Measurements from ENCODE around the gene NFAM1.

The NFAM1 gene

DNA sequence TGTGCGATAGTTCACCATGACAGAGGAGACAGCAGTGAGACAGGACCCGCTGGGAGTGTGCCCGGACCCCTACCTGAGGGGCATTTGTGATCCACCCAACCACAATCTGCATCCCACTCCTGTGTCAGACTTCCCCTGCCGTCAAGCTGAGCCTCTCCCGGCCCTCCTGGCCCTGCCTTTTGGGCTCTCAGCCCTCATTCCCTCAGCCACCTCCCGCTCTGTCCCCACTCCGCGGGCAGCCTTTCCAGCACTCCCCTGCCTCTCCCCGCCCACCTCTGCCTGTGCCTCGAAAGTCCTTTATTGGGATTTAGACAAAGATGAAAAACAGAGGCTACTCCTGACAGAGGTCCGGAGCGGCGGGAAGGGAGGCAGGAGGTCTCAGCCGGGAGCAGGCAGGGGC, 4.2 kb downstream of the NFAM1 start:
- Histone ChIP-seq H3K4me1 (ENCODE audit: control insufficient read depth, insufficient read depth, low read length) (peaks cover 17% of the 10 kb centered on the region; the same call in 1 of the 2 replicates), H3K9me3 (ENCODE audit: control insufficient read depth, insufficient read depth, low read length) (no peaks in the 10 kb centered on the region), H3K27me3 (ENCODE audit: control insufficient read depth, insufficient read depth, low read length) (peaks cover 8% of the 10 kb centered on the region)

DNA sequence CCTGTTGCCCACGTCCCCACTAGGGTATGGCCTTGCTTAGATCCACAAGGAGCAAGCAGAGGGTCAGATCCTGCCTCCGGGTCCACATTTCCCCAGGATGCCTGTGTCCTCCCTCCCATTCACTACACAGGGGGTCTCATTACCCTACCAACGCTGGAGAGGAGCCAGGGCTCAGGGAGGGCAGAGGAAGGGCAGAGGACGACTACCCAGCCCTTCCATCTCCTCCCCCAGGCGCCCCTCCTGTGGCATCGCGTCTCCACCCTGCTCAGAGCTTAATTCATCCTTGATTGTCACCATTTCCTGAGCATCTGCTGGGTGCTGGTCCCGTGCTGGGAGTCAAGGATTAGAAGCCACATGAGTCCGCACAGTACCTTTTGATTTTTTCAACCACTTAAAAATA, 5.0 kb downstream of the NFAM1 start:
- H3K9me3 ChIP-seq (ENCODE audit: control insufficient read depth, insufficient read depth, low read length): no peaks in the 10 kb centered on the region
- peaks cover 2% of the 10 kb centered on the region; the same call in 1 of the 2 replicates for H3K27me3 ChIP-seq (ENCODE audit: control insufficient read depth, insufficient read depth, low read length)
- no peak overlapping the region for H3K27ac ChIP-seq (ENCODE audit: low read depth, low read length)
- no peak overlapping the region for H3K9ac ChIP-seq (ENCODE audit: low read depth, low read length)
- no peak overlapping the region for H3K4me3 ChIP-seq (ENCODE audit: low read depth, low read length)
- H3K36me3 ChIP-seq (ENCODE audit: control insufficient read depth, insufficient read depth, low read length): no peaks in the 10 kb centered on the region
- peaks cover 8% of the 10 kb centered on the region; the same call in 1 of the 2 replicates for H3K4me1 ChIP-seq (ENCODE audit: control insufficient read depth, insufficient read depth, low read length)

More for the DNA sequence above, 4.2 kb downstream of the NFAM1 start:
- no peaks in the 10 kb centered on the region for H3K36me3 ChIP-seq (ENCODE audit: control insufficient read depth, insufficient read depth, low read length)
- H3K9ac ChIP-seq (ENCODE audit: low read depth, low read length): no peak overlapping the region
- no peak overlapping the region for H3K27ac ChIP-seq (ENCODE audit: low read depth, low read length)
- no peak overlapping the region for H3K4me3 ChIP-seq (ENCODE audit: low read depth, low read length)

DNA sequence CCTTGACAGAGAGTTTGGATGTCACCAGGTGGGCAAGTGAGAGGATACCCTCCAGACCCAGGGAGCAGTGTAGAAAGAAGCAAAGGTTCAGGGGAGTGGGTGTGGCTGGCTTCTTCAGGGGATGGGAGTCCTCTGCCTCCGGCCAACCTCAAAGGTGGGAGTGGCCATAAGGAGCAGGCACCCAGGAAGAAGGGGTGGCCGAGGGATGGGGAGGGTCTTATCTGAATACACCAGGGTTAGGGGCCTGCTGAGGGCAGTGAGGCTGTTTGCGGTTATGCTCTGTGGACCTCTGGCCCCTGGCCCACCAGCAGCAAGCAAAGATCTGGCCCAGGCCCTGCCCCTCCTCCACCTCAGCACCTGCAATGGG, 6.2 kb downstream of the NFAM1 start:
- Histone ChIP-seq H3K27me3 (ENCODE audit: control insufficient read depth, insufficient read depth, low read length) (no peaks in the 10 kb centered on the region; the same call in 1 of the 2 replicates), H3K36me3 (ENCODE audit: control insufficient read depth, insufficient read depth, low read length) (no peaks in the 10 kb centered on the region), H3K27ac (ENCODE audit: low read depth, low read length) (no peak overlapping the region), H3K4me3 (ENCODE audit: low read depth, low read length) (no peak overlapping the region), H3K9ac (ENCODE audit: low read depth, low read length) (no peak overlapping the region), H3K4me1 (ENCODE audit: control insufficient read depth, insufficient read depth, low read length) (peaks cover 4% of the 10 kb centered on the region; the same call in 1 of the 2 replicates), H3K9me3 (ENCODE audit: control insufficient read depth, insufficient read depth, low read length) (no peaks in the 10 kb centered on the region)

DNA sequence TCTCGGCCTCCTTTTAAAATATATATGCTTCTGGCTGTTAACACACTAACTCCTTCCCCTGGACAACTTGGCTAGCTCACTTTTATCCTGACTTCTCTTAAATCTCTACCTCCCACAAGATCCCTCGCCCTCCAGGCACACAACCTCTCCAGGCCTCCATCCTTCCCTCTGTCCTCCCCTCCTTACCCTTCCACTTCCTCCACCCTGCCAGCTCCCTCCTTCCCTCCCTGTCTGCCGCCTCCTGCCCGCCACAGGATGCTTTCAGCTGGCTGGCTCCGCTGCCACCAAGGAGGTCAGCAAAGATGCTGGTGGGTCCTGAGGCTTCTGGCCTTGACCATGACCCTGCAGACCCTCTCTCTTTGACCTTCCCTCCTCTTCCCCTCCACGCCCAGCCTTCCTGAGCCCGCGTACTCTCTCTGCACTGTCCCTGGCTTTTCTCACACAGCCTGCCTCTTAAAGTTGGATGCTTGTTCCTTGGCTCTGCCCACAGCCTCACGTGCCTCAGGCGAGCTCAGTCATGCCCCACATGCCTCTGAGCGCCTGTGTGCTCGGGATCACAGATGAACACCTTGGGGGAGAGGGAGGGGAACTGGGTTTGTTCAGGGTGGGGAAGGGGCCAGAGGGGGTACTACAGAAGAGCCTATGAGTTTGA, 6.7 kb downstream of the NFAM1 start:
- H3K4me3 ChIP-seq (ENCODE audit: low read depth, low read length): no peak overlapping the region
- no peaks in the 10 kb centered on the region for H3K36me3 ChIP-seq (ENCODE audit: control insufficient read depth, insufficient read depth, low read length)
- H3K9me3 ChIP-seq (ENCODE audit: control insufficient read depth, insufficient read depth, low read length): no peaks in the 10 kb centered on the region
- H3K9ac ChIP-seq (ENCODE audit: low read depth, low read length): no peak overlapping the region
- no peaks in the 10 kb centered on the region; the same call in 1 of the 2 replicates for H3K27me3 ChIP-seq (ENCODE audit: control insufficient read depth, insufficient read depth, low read length)
- no peak overlapping the region for H3K27ac ChIP-seq (ENCODE audit: low read depth, low read length)
- H3K4me1 ChIP-seq (ENCODE audit: control insufficient read depth, insufficient read depth, low read length): peaks cover 4% of the 10 kb centered on the region; the same call in 1 of the 2 replicates

DNA sequence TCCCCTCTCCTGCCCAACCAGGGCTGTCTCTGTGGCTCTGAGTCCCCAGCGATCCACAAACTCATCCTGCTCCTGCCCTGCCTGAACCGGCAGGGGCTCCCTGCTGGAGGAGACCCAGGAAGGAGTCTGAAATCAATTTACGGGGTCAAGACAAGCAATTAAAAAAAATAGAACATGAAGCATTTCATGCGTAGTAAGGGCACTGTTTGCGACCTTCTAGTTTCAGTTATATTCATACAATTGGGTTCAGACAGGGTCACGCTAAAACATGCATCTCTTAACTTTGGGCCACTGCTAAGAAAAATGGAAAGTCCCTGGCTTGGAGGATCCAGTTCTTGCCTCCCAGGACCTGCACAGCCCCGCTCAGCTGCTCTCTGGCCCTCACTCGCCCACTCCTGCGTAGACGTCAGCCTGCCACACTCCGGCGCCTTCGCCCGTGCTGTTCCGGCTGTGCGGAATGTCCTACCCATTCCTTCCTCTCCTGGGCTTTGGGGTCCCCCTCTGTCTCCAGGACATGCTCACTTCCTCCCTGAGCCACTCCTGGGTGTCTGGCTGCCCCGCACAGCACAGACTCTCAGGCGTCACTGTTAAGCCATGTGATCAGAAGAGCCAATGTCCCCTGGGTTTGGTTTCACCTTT, 12.8 kb downstream of the NFAM1 start:
- no peaks in the 10 kb centered on the region for H3K36me3 ChIP-seq (ENCODE audit: control insufficient read depth, insufficient read depth, low read length)
- peaks cover 1% of the 10 kb centered on the region; the same call in 1 of the 2 replicates for H3K4me1 ChIP-seq (ENCODE audit: control insufficient read depth, insufficient read depth, low read length)
- H3K9me3 ChIP-seq (ENCODE audit: control insufficient read depth, insufficient read depth, low read length): no peaks in the 10 kb centered on the region
- H3K4me3 ChIP-seq (ENCODE audit: low read depth, low read length): no peak overlapping the region
- H3K27ac ChIP-seq (ENCODE audit: low read depth, low read length): no peak overlapping the region
- no peaks in the 10 kb centered on the region for H3K27me3 ChIP-seq (ENCODE audit: control insufficient read depth, insufficient read depth, low read length)
- H3K9ac ChIP-seq (ENCODE audit: low read depth, low read length): no peak overlapping the region

DNA sequence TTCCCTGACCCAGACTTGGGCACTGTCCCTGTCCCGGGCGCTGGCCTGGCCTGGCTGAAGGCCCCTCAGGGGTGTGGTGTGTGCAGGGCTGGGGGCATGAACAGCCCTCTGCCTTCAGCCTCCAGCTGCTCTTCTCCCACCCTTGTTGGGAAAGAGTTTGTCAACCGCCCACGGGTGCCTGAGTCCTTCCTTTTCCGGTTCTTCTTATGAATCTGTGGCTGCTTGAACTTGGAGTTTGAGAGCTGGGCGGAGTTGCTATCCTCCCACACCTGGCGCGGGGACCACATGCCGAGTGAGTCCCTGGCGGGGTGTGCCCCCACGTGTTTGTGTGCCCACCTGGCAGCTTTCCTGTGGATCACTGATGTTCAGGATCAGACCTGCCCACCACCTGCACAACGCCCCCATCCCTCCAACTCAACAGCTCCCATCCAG, 13.4 kb downstream of the NFAM1 start:
- H3K36me3 ChIP-seq (ENCODE audit: control insufficient read depth, insufficient read depth, low read length): no peaks in the 10 kb centered on the region
- no peaks in the 10 kb centered on the region for H3K4me1 ChIP-seq (ENCODE audit: control insufficient read depth, insufficient read depth, low read length)
- H3K9me3 ChIP-seq (ENCODE audit: control insufficient read depth, insufficient read depth, low read length): no peaks in the 10 kb centered on the region
- H3K27ac ChIP-seq (ENCODE audit: low read depth, low read length): no peak overlapping the region
- H3K9ac ChIP-seq (ENCODE audit: low read depth, low read length): no peak overlapping the region
- H3K27me3 ChIP-seq (ENCODE audit: control insufficient read depth, insufficient read depth, low read length): no peaks in the 10 kb centered on the region
- no peak overlapping the region for H3K4me3 ChIP-seq (ENCODE audit: low read depth, low read length)

DNA sequence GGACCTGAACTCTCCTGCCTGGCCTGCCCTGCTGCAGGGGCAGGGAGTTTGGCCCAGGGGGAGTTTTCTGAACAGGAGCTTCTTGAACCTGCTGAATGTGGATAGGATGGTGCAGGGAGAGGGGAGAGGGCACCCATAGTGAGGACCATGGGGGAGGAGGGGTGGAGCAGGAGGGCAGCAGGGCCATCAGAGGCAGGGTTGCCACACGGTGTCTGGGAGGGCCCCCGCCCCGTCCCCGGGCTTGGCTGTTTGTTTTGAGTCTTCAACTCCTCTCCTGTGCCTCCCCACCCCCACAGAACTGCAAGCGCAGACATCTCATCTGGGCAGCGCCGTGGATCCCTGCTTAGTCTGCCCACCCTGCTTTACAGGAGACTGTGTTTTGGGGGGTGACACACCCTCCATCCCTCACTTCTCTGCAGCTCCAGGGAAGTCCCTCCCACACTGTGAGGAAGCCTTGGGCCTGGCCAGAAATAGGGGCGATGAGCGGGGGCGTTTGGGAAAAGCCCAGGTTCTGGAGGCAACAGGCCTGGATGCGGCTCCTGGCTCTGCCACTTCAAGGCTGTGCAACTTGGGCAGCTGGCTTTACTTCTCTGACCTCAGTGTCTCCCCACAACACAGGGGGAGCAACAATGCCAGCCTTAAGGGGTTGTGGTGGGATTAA, 14.4 kb downstream of the NFAM1 start:
- H3K4me1 ChIP-seq (ENCODE audit: control insufficient read depth, insufficient read depth, low read length): peaks cover 5% of the 10 kb centered on the region
- no peaks in the 10 kb centered on the region for H3K9me3 ChIP-seq (ENCODE audit: control insufficient read depth, insufficient read depth, low read length)
- no peak overlapping the region for H3K9ac ChIP-seq (ENCODE audit: low read depth, low read length)
- no peak overlapping the region for H3K4me3 ChIP-seq (ENCODE audit: low read depth, low read length)
- H3K27ac ChIP-seq (ENCODE audit: low read depth, low read length): no peak overlapping the region
- no peaks in the 10 kb centered on the region for H3K36me3 ChIP-seq (ENCODE audit: control insufficient read depth, insufficient read depth, low read length)
- no peaks in the 10 kb centered on the region for H3K27me3 ChIP-seq (ENCODE audit: control insufficient read depth, insufficient read depth, low read length)

DNA sequence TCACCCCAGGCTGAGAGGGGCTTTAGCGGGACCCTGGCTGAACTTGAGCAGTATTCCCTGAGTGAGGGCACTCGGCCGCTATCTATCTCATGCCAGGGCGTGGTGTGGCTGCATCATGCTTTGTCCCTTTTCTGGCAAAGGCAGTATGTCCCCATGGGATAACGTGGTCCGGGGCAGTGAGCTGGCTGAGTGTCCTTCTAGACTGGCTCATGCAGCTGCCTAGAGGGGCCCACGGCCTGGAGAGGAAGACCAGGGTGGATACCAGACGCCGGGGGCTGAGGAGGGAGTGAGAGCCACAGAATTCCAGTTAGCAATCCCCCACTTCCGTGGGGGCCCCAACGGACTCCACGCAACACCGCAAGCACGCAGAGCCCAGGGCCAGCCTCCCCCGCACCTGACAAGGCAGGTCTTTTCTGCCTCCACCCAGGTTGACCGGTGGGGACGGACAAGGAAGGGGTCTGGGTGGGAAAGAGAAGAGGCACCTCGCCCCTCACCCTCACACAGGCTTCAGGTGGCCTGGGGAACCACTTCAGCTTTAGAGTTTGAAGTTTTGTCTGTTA, 15.5 kb downstream of the NFAM1 start:
- no peaks in the 10 kb centered on the region for H3K36me3 ChIP-seq (ENCODE audit: control insufficient read depth, insufficient read depth, low read length)
- no peak overlapping the region for H3K9ac ChIP-seq (ENCODE audit: low read depth, low read length)
- H3K4me3 ChIP-seq (ENCODE audit: low read depth, low read length): no peak overlapping the region
- H3K9me3 ChIP-seq (ENCODE audit: control insufficient read depth, insufficient read depth, low read length): no peaks in the 10 kb centered on the region
- no peak overlapping the region for H3K27ac ChIP-seq (ENCODE audit: low read depth, low read length)
- H3K27me3 ChIP-seq (ENCODE audit: control insufficient read depth, insufficient read depth, low read length): no peaks in the 10 kb centered on the region
- peaks cover 14% of the 10 kb centered on the region for H3K4me1 ChIP-seq (ENCODE audit: control insufficient read depth, insufficient read depth, low read length)

DNA sequence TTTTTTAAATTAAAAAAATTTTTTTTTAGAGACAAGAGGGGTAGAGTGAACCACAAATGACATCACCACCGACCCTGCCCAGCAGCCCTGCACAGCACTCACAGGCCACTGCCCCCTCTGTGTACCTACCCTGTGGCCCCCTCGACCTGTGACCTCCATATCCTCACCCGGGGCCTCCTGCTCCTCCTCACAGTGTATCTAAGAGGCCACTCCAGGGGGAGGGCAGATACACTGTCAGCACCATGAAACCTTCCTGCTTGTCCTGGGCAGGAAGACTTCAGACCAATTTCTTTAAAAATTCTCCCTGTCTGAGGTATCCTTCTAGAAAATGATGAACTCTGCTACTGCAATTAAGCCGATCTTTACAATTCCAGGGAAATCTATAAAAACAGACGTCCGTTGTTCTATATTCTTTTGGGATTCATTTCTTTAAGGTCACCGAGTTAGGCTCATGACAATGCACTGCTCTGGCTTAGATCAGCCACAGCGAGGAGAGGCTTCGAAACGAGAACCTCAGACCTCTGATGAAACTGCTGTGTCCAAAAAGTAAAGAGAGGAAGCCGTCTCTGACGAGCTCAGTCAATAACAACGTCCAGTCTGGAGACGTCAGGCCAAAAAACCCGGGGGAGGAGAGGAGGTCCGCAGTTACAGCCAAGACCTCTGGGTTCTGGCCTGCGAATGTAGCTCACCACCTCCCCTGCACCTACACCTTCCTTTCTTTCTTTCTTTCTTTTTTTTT, 17.5 kb downstream of the NFAM1 start:
- no peak overlapping the region for H3K27ac ChIP-seq (ENCODE audit: low read depth, low read length)
- peaks cover 14% of the 10 kb centered on the region for H3K4me1 ChIP-seq (ENCODE audit: control insufficient read depth, insufficient read depth, low read length)
- H3K4me3 ChIP-seq (ENCODE audit: low read depth, low read length): no peak overlapping the region
- no peak overlapping the region for H3K9ac ChIP-seq (ENCODE audit: low read depth, low read length)
- no peaks in the 10 kb centered on the region for H3K36me3 ChIP-seq (ENCODE audit: control insufficient read depth, insufficient read depth, low read length)
- H3K9me3 ChIP-seq (ENCODE audit: control insufficient read depth, insufficient read depth, low read length): no peaks in the 10 kb centered on the region
- H3K27me3 ChIP-seq (ENCODE audit: control insufficient read depth, insufficient read depth, low read length): no peaks in the 10 kb centered on the region

DNA sequence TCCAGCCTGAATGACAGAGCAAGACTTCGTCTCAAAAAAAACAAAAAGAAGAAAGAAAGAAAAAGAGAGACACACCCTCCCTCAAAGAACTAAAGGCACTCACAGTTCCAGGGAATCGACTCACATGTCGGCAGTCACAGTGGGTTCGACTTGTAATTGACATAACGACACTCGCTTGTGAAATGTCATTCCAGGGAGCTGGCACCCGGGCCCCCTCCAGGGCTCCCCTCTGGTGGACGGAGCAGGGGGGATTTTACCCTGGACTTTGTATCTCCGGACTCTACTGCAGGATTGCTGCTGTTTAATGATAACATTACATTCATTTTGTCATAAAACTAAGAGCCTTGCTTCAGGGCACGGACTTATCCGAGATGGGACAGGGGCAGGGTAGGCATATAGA, 18.2 kb downstream of the NFAM1 start:
- Histone ChIP-seq H3K36me3 (ENCODE audit: control insufficient read depth, insufficient read depth, low read length) (no peaks in the 10 kb centered on the region), H3K27ac (ENCODE audit: low read depth, low read length) (no peak overlapping the region), H3K4me3 (ENCODE audit: low read depth, low read length) (no peak overlapping the region), H3K27me3 (ENCODE audit: control insufficient read depth, insufficient read depth, low read length) (no peaks in the 10 kb centered on the region), H3K9ac (ENCODE audit: low read depth, low read length) (no peak overlapping the region), H3K9me3 (ENCODE audit: control insufficient read depth, insufficient read depth, low read length) (no peaks in the 10 kb centered on the region), H3K4me1 (ENCODE audit: control insufficient read depth, insufficient read depth, low read length) (peaks cover 14% of the 10 kb centered on the region)
